HL-60 (cell line): Measurements from ENCODE around the gene GRHL1.

Experiments
- DNase-seq, 2 experiments: peaks; one replicate each; pipeline ENCODE4 v3.0.0-alpha.2; 2010 to 2020; ENCODE audit warnings: low read depth in 1 of 2, low spot score in 1 of 2
- H3K27ac ChIP-seq: fragments of 250-450 bp; sonication (Bioruptor Pico); replicated peaks from 2 replicates; pipeline ENCODE4 v1.5.1; 2020; ENCODE audit warnings: mild to moderate bottlenecking, moderate library complexity
- H3K27me3 ChIP-seq: fragments of 250-450 bp; sonication (Bioruptor Pico); 2 replicates; pipeline ENCODE4 v1.5.1; 2021; ENCODE audit warnings: mild to moderate bottlenecking, moderate library complexity; ENCODE audit not compliant: insufficient read depth, poor library complexity, severe bottlenecking
- H3K4me3 ChIP-seq: replicated peaks from 2 replicates; pipeline ENCODE4 v1.5.1; 2011; ENCODE audit warnings: mild to moderate bottlenecking, control low read depth, low read length; ENCODE audit not compliant: insufficient read depth
- GABPA ChIP-seq: IDR thresholded peaks from 2 replicates; pipeline ENCODE4 v1.6.1; 2012; ENCODE audit warnings: low read depth
- POLR2AphosphoS5 ChIP-seq: IDR thresholded peaks from 2 replicates; pipeline ENCODE4 v1.6.1; 2012; ENCODE audit warnings: low read depth
- SPI1 ChIP-seq: IDR thresholded peaks from 2 replicates; pipeline ENCODE4 v1.6.1; 2012; ENCODE audit warnings: low read depth, mild to moderate bottlenecking, borderline replicate concordance
- TF ChIP-seq, protein P1 (sequence below): IDR thresholded peaks from one replicate; pipeline ENCODE4 v1.5.1; 2011; ENCODE audit warnings: low read length, control low read depth, inconsistent platforms; ENCODE audit not compliant: insufficient read depth
- TF ChIP-seq, protein P2 (sequence below): IDR thresholded peaks from 2 replicates; pipeline ENCODE4 v1.6.1; 2012; ENCODE audit warnings: low read depth; ENCODE audit not compliant: insufficient replicate concordance

GRHL1 gene

DNA sequence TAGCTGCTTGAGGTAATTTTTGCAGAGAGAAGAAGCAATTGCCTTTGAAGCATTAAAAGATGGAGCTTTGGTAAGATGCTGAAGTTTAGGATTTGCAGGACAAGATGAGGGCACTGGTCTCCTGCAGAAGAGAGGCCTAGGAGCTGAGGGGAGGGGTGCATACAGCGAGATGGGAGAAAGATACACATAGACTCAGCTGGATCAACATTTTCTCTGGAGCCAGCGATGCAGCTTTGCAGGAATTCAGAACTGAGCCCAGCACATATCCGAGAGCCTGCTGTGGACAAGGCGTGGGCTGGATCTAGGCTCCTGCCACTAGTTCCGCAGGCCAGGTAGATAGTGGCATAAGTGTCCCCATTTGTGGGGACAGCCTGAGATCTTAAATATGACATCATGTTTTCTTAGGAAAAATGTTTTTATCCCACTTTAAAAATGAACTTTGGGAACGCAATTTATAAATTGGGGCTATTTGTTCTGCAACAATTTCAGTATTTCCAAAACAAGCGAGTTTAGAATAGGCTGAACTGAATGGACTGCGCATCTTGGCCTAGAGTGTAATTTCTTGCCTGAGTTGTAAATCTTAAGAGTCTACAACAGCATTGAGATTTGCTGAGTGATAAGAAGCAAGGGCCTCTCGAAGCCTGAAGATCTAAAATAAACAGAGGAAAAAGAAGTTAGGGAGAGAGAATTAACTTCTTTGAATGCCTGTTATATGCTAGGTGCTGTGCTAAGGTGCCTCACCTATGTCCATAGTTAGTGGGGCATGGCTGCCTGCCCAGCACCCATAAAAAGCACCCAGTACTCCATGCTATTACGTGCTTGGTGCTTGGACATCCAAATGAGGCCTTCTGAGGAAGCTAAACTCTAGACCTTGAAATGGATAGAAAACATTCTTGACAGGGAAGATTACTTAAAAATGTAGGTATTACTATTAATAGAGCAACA lies 17.3 kb downstream of the GRHL1 start:
- Histone ChIP-seq H3K27ac (no peak overlapping the region), H3K27me3 (peaks cover 2% of the 10 kb centered on the region), H3K4me3 (no peak overlapping the region)
- no peak for DNase-seq
- TF ChIP-seq GABPA (no peak), POLR2AphosphoS5 (no peak), SPI1 (no peak)
- TF ChIP-seq, protein P1, sequence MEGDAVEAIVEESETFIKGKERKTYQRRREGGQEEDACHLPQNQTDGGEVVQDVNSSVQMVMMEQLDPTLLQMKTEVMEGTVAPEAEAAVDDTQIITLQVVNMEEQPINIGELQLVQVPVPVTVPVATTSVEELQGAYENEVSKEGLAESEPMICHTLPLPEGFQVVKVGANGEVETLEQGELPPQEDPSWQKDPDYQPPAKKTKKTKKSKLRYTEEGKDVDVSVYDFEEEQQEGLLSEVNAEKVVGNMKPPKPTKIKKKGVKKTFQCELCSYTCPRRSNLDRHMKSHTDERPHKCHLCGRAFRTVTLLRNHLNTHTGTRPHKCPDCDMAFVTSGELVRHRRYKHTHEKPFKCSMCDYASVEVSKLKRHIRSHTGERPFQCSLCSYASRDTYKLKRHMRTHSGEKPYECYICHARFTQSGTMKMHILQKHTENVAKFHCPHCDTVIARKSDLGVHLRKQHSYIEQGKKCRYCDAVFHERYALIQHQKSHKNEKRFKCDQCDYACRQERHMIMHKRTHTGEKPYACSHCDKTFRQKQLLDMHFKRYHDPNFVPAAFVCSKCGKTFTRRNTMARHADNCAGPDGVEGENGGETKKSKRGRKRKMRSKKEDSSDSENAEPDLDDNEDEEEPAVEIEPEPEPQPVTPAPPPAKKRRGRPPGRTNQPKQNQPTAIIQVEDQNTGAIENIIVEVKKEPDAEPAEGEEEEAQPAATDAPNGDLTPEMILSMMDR, result no peak
- TF ChIP-seq, protein P2, sequence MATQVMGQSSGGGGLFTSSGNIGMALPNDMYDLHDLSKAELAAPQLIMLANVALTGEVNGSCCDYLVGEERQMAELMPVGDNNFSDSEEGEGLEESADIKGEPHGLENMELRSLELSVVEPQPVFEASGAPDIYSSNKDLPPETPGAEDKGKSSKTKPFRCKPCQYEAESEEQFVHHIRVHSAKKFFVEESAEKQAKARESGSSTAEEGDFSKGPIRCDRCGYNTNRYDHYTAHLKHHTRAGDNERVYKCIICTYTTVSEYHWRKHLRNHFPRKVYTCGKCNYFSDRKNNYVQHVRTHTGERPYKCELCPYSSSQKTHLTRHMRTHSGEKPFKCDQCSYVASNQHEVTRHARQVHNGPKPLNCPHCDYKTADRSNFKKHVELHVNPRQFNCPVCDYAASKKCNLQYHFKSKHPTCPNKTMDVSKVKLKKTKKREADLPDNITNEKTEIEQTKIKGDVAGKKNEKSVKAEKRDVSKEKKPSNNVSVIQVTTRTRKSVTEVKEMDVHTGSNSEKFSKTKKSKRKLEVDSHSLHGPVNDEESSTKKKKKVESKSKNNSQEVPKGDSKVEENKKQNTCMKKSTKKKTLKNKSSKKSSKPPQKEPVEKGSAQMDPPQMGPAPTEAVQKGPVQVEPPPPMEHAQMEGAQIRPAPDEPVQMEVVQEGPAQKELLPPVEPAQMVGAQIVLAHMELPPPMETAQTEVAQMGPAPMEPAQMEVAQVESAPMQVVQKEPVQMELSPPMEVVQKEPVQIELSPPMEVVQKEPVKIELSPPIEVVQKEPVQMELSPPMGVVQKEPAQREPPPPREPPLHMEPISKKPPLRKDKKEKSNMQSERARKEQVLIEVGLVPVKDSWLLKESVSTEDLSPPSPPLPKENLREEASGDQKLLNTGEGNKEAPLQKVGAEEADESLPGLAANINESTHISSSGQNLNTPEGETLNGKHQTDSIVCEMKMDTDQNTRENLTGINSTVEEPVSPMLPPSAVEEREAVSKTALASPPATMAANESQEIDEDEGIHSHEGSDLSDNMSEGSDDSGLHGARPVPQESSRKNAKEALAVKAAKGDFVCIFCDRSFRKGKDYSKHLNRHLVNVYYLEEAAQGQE, result no peak

DNA sequence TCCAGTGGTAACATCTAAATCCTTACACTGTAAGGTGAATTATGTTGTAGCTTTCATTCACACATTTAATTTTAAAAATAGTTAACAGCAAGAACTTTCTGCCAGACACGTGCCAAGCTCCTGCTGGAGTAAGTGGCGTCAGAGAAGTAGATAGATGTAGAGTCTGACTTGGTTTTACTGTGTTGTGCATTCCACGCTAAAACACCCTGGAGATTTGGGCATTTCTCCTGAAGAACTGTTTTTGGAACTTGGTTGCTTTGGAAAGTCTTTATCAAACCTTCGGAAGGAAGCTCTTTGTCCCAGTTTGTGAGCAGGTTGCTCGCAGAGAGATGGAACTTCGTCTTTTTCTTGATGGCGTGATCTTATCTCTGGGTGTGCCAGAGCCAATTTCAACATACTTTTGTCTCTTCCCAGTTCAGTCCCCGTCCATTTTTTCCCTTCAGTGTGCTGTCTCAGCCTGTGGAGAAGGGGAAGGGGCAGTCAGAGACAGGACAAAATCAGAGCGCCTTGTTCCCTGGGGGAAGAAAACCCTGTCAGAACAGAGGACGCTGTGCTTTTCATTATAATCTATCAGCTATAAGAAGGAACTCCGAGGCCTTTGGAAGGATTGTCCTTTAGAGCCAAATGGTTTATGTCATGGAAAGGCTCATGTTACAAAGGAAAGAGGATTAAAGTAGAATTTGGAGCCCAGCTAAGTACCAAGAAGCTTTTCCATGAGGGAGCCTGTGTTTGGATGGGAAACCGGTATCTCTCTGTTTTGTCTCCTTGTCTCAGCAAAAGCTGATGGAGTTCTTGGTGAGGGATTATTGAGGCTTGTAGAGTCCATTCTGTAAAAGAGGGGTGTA lies 18.9 kb downstream of the GRHL1 start:
- no peak overlapping the region for H3K4me3 ChIP-seq
- H3K27me3 ChIP-seq, result peaks cover 2% of the 10 kb centered on the region
- TF ChIP-seq, protein P2, result no peak
- TF ChIP-seq POLR2AphosphoS5, result no peak
- TF ChIP-seq SPI1, result no peak
- TF ChIP-seq, protein P1, result no peak
- no peak for TF ChIP-seq GABPA
- no peak for DNase-seq
- H3K27ac ChIP-seq, result no peak overlapping the region

DNA sequence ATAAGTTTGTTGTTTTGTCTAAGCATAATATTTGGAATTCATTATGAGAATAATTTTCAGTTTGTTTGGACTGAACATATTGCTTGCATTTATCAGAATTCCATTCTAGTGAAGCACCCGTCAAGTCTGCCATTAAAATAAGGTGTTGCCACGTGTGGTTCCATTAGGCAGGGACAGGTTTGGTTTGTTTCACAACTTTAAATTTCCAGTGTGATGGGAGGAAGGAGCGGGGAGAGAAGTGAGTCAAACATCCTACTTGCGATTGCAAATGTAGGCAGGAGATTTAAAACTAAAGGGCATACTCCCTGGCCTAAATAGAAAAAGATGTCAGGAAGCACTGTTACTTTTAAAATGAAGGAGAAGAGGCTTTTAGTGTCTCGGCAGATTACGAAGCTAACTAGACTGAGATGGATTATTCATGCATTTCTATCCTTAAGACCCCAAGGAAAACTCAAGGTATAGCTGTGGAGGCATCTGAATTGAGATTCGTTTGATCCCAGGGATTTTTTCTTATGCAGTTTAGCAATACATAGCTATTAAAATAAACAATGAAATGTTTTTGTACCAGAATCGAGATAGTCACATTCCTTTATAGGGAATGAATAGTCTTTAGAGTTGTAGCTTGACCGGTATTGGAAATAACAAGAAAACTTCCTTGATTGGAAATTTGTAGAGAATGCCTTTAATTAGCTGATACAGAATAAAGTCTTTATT lies 19.8 kb downstream of the GRHL1 start:
- no peak for DNase-seq
- TF ChIP-seq POLR2AphosphoS5, result no peak
- TF ChIP-seq, protein P1, result no peak
- TF ChIP-seq, protein P2, result no peak
- no peak for TF ChIP-seq GABPA
- Histone ChIP-seq H3K27ac (no peak overlapping the region), H3K4me3 (no peak overlapping the region), H3K27me3 (peaks cover 2% of the 10 kb centered on the region)
